Activated CD4-positive, alpha-beta T cell treated with anti-CD3 and anti-CD28 coated beads, Interleukin-2, Interleukin-4, amounts not matched to agents 100 ng/mL and 50 ng/mL, durations not matched to agents 16 hours and 8 hours (primary cell): ENCODE measurements around the gene SNX1.
"Not testable (repeated sequence)": the region's sequence is repeated elsewhere in the genome, so short reads cannot be mapped to it uniquely, and the experiment has no call there.

Source experiments
- DNase-seq: peaks from one replicate; pipeline ENCODE4 v3.0.0-alpha.2; 2020; ENCODE audit warnings: low spot score

Gene SNX1

DNA sequence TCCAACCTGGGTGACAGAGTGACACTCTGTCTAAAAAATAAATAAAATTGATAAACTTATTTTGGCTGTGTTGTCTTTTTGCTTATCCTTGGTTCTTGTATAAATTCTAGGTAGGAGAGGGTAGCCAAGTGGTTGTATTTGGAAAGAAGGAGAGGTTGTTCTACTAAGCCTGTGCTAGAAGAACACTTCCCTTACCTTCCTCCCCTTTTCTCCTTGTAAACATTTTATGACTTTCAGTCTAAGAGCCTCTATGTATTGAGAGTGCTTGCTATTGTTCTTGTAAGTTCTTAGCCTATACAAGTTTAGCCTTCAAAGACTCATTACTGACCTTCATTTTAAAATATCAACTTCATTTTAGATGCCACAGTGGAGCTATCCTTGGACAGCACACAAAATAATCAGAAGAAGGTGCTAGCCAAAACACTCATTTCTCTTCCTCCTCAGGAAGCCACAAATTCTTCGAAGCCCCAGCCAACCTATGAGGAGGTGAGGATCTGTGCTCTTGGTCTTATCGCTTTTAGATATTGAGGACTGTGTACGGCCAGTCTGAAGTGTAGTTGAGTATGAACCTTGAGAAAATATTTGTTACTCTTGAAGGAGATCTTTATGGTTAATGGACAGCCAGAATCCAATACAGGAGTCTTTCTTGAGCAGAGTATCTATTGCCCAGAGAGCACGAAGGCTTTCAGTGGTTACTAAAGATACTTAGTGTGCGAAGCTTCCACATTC is 22.1 kb downstream of the SNX1 start:
- DNase-seq, result no peak

GRCh38 chr15:64120322-64120721 is 24.5 kb downstream of the SNX1 start:
- not testable (repeated sequence) for DNase-seq

- DNase-seq, result no peak
Observed at GRCh38 chr15:64121614-64122013, 25.8 kb downstream of the SNX1 start.

- DNase-seq, result no peak
Observed at GRCh38 chr15:64122444-64122843, 26.7 kb downstream of the SNX1 start.

DNA sequence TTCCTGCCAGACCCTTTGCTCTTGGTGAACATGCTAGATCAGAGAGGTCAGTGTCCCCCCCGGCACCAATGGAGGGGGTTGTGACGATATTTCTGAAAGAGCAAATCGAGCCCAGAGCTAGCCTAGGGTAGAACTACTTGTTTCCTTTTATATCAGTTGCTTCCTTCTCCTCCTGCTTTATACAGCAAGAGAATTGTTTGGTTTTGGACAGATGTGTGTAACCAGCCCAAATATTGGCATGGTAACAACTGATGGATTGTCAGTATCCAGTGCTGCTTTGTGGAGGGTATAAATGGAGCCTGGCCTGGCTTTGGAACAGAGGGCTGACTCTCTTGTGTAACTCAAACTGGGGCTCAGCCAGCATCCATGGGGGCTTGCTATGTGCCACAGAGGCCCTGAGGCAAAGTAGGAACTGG is 27.2 kb downstream of the SNX1 start:
- DNase-seq, result no peak

DNA sequence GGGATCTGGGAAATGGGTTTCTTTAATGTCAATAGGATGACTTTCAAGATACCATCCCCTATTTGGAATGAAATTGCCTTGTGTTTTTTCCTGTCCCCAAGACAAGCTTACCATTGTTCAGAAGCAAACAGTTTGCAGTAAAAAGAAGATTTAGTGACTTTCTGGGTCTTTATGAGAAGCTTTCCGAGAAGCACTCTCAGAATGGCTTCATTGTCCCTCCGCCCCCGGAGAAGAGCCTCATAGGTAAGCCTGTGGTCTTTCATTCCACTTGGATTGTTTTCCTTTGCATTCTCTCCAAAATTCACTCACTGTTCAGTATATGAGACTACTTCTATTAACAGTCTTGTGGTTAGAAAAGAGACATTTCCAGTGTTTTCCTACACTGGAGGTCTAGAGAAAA is 30.2 kb downstream of the SNX1 start:
- no peak for DNase-seq

DNA sequence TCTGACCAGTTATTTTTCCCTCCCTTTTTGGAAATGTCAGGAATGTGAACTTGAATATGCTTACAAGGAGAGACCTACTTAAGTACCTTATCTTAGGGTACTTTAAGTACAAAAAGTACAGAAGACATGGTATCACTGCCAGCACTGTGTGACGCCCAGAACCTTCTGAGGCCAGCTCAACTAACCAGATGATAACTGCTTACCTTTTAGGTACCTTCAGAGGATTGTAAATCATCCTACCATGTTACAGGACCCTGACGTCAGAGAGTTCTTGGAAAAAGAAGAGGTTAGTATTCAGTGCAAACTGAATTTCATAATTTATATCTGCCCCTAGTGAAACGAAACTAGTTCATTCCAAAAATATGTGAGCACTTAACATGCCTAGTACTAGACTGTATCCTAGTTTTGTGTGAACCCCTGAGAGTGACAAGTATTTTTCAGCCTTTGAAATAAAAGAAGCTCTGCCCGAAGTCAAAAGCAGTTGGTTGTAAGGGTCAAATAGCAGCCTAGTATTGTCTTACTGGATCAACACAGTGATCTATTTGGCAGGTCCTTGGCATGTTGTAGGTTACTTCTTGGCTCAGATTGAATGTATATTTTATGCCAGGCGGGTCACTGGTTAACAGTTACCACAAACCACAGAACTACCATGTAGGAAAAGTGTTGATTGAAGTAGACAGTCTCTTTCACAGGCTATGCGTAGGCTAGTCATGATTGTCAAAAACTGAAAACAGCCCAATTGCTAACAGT is 31.9 kb downstream of the SNX1 start:
- no peak for DNase-seq

DNA sequence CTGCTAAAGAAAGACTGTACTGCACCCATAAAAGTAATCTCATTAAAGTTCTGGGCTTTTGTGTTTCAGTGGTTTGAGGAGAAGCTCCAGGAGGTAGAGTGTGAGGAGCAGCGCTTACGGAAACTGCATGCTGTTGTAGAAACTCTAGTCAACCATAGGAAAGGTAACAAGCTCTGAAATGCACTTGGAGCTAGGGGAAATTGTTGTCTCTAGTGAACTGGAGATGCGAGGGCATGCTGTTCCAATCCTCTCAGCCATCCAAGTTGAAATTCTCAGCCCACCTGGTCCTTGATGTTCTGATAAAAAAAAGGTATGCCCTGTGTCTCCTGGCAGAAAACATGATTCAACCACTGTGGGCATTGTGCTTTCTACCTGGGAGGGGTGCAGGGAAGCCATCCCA is 34.4 kb downstream of the SNX1 start:
- no peak for DNase-seq

GRCh38 chr15:64131547-64131946 is 35.8 kb downstream of the SNX1 start:
- DNase-seq, result no peak

- DNase-seq, result no peak
Observed at GRCh38 chr15:64132217-64132616, 36.4 kb downstream of the SNX1 start.

DNA sequence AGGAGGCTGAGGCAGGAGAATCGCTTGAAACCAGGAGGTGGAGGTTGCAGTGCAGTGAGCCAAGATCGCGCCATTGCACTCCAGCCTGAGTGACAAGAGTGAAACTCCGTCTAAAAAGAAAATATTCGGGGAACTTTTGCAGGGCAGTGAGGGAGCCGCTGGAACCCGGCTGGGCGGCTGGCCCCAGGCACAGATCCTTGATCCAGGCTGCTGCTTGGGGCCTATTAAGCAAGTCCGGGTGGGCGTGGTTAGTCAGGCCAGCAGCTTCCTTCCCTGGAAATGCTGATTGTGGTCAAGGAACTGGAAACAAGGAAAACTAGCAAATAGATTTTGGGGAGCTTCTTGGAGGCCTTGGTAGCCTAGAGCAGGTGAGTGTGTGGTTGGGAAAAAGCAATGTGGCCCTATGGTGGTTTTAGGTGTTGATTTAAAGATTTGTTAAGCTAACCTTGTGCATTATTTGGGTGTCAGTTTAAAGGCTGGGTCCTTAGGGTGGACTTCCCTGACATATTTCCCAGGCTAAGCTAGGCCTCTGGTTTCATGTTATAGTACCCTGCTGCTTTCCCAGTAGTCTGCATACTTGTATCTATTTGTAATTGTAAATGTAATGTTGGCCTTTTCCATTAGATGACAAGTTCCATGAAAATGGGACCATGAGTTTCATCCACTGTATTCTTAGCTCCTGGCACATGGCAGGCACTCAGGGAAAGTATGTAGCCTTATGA is 38.0 kb downstream of the SNX1 start:
- no peak for DNase-seq

DNA sequence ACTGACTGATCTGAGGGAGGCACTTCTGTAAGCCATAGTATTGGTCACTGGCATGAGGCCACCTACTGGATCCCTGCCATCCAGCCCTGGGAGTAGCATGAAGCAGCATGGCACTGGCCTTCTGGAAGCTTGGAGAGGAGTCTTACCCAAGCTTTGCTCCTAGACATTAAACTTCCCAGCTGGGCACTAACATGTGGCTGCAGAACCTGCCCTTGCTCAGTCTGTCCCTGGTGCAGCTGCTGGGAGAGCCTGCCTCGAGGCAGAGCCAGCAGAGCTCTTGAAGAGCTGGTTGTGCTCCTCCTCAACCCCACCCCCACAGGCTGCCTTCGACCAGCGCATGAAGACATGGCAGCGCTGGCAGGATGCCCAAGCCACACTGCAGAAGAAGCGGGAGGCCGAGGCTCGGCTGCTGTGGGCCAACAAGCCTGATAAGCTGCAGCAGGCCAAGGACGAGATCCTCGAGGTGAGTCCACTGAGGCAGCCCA is 38.6 kb downstream of the SNX1 start:
- no peak for DNase-seq

DNA sequence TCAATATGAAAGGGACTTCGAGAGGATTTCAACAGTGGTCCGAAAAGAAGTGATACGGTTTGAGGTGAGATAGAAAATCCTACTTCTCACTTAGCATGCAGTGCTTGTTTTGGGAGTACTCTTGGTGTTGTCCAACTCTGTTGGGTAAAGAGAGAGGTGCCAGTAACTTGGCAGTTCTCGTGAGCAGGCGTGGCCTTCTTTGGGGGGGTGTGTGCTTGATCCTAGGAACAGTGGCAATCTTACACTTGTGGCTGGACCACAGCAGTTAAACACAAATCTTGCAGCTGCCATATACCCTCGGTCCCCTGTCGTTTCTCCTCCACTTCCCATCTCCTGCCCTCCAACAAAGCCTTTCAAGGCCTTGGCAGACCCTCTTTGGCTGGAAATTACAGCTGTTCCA is 40.6 kb downstream of the SNX1 start:
- no peak for DNase-seq

GRCh38 chr15:64137226-64137833 is 41.5 kb downstream of the SNX1 start:
- no peak for DNase-seq

DNA sequence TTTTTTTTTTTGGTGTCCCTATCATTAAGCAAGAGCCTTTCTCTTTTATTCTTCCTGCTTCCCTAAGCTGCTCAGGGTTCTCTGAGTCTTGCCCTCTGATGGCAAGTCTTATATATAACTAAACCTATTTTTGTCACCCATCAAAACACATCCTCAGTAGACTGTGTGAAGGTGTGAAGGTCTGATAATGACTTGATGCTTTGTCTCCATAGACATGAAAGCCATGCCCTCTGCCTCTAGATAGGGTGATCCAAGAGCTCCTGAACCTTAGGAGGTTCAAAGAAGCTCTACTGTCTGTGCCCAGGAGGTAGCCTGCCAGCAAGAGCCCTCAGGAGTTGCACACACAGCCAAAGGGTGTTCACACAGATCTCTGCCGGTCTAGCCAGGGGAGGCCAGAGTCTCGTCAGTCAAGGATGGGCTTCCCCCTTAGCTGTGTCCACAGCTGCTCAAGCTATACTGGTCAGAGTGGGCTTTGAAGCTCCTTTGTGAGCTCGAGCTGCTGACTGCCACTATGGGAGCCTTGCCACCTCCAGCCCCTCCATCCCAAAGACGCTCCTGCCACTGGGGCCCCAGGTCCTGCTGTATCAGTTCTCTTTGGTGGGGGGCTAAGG is 42.7 kb downstream of the SNX1 start:
- DNase-seq, result no peak

GRCh38 chr15:64141798-64142512 is 46.2 kb downstream of the SNX1 start:
- DNase-seq, result no peak

DNA sequence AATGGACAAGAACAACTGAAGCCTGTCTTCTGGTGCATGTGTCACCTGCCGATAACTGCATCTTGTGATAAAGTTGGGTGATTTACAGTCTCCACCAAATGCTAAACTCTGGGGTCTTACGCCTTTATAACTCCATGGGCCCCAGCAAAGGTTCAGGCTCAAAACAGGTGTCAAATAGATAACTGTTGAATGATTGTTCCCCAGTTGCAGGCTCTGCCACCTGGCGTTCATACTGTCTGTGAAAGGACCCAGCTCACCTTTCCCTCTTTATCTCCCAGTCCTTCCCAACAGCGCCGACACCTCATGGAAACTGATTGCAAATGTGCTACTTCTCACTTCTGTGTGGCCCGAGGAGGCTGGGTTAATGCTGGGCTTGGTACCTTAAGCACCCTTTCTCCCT is 47.5 kb downstream of the SNX1 start:
- DNase-seq, result no peak

- DNase-seq, result no peak
Observed at GRCh38 chr15:64144192-64144564, 48.4 kb downstream of the SNX1 start.

DNA sequence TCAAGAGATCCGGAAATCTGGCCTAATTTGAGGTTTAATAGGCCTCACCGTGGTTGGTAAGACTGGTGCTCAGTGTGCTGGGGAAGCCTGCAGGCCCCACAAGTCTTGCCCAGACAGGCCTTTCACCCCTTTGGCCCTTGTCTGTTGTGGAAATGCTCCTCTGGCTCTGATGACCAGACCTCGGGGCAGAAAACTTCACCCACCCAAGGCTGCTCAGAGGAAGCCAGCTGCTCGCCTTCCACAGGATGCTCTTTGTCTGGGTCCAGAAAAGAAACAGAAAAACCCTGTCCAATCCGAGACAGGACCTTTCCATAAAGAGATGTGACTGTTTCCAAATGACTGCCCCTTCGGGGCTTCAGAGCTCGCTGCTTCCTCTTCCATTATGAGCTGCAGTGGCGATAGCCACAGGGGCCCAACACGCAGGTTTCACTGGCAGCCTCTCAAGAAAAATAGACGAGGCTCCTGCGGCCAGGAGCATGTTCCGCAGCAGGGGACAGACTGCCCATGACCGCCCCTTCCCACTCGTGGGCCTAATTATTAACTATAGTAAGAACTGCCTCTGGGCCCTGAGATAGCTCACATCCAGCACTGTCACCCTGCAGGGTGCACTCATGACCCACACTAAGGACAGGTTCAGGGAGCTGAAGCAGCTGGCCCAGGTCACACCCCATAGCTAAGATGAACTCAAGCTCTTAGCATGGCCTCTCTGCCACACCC is 48.9 kb downstream of the SNX1 start:
- DNase-seq, result no peak

GRCh38 chr15:64146041-64146440 is 50.3 kb downstream of the SNX1 start:
- no peak for DNase-seq

DNA sequence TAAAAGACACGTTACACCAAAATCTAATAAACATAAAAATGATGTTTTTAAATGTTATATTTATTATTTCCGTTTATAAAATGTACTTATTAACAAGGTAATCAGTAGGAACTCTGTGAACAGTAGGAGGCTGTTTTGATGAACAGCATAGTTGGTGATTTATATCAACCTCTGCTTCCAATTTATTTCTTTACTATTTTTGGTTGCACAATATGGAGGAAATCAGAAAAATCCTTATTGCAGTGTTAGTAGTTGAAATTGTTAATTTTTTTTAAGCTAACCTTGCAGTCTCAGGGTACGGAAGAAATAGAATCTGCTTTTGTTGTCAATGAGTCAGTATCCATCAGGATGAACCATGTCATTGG is 50.7 kb downstream of the SNX1 start:
- no peak for DNase-seq
